WTC11 (cell line): ENCODE data around the gene CHTF8.

Experiments
- ATF1 ChIP-seq: sonication (generic); formaldehyde crosslinking; IDR thresholded peaks from 2 replicates; pipeline ENCODE4 v1.8.1; 2023; ENCODE audit warnings: mild to moderate bottlenecking, moderate library complexity, missing genetic modification reagents
- CTCF ChIP-seq: fragments of 200-600 bp; IDR thresholded peaks from 2 replicates; pipeline ENCODE4 v1.8.0; 2022; ENCODE audit warnings: antibody characterized with exemption
- ELF4 ChIP-seq: sonication (generic); formaldehyde crosslinking; IDR thresholded peaks from 2 replicates; pipeline ENCODE4 v1.8.1; 2022; ENCODE audit warnings: low read depth, mild to moderate bottlenecking, moderate library complexity, missing genetic modification reagents
- ESRRA ChIP-seq: sonication (generic); formaldehyde crosslinking; IDR thresholded peaks from 2 replicates; pipeline ENCODE4 v1.8.1; 2022; ENCODE audit warnings: mild to moderate bottlenecking, missing genetic modification reagents, borderline replicate concordance
- ETV6 ChIP-seq: sonication (generic); formaldehyde crosslinking; IDR thresholded peaks from 2 replicates; pipeline ENCODE4 v1.8.1; 2022; ENCODE audit warnings: mild to moderate bottlenecking, missing genetic modification reagents
- NFE2L1 ChIP-seq: sonication (generic); formaldehyde crosslinking; IDR thresholded peaks from 2 replicates; pipeline ENCODE4 v1.8.1; 2023; ENCODE audit warnings: missing genetic modification reagents
- SP1 ChIP-seq: sonication (generic); formaldehyde crosslinking; conservative IDR thresholded peaks from 2 replicates; pipeline ENCODE4 v1.8.1; 2022; ENCODE audit warnings: missing genetic modification reagents
- STAT6 ChIP-seq: sonication (generic); formaldehyde crosslinking; conservative IDR thresholded peaks from 2 replicates; pipeline ENCODE4 v1.8.1; 2023; ENCODE audit warnings: mild to moderate bottlenecking, low read depth, missing genetic modification reagents, moderate library complexity
- ZNF232 ChIP-seq: sonication (generic); formaldehyde crosslinking; IDR thresholded peaks from 2 replicates; pipeline ENCODE4 v1.8.0; 2022; ENCODE audit warnings: mild to moderate bottlenecking, missing genetic modification reagents
- ZNF263 ChIP-seq: sonication (generic); formaldehyde crosslinking; IDR thresholded peaks from 2 replicates; pipeline ENCODE4 v1.8.1; 2022; ENCODE audit warnings: low read depth, mild to moderate bottlenecking, moderate library complexity, missing genetic modification reagents

- TF ChIP-seq ETV6 = no peak
- no peak for TF ChIP-seq ZNF263 (CRISPR knock-in tag)
- TF ChIP-seq ATF1 (CRISPR knock-in tag) = no peak
- TF ChIP-seq CTCF = no peak
- no peak for TF ChIP-seq ESRRA (CRISPR knock-in tag)
- TF ChIP-seq STAT6 (CRISPR knock-in tag) = no peak
- no peak for TF ChIP-seq ELF4 (CRISPR knock-in tag)
- TF ChIP-seq NFE2L1 (CRISPR knock-in tag) = no peak
- TF ChIP-seq ZNF232 (CRISPR knock-in tag) = no peak
- TF ChIP-seq SP1 = no peak
Observed at GRCh38 chr16:69141936-69142335, 9.5 kb upstream of the CHTF8 start.
